GM18868 (cell line): ENCODE measurements around the gene FRMD4B.

ENCODE experiments used
- ATAC-seq: cut with Tn5 transposase; IDR thresholded peaks from one replicate; pipeline ENCODE4 v1.9.1; 2021; ENCODE audit warnings: mild to moderate bottlenecking, moderate library complexity; ENCODE audit not compliant: unreplicated experiment

FRMD4B gene

GRCh38 chr3:69210068-69210730, 175.7 kb downstream of the FRMD4B start:
- ATAC-seq = no peak

GRCh38 chr3:69209413-69209812, 176.5 kb downstream of the FRMD4B start:
- no peak for ATAC-seq

GRCh38 chr3:69207031-69207430, 178.9 kb downstream of the FRMD4B start:
- ATAC-seq = no peak

- ATAC-seq = no peak
These were observed 180.5 kb downstream of the FRMD4B start for GRCh38 chr3:69205385-69205784.

- ATAC-seq = peak; percentile 87
These were observed 181.5 kb downstream of the FRMD4B start for GRCh38 chr3:69204315-69204957.

- peak; percentile 3 for ATAC-seq
These were observed 182.1 kb downstream of the FRMD4B start for GRCh38 chr3:69203631-69204314.

GRCh38 chr3:69201658-69202057, 184.2 kb downstream of the FRMD4B start:
- no peak for ATAC-seq

GRCh38 chr3:69200384-69201068, 185.4 kb downstream of the FRMD4B start:
- ATAC-seq = peak; percentile 20

GRCh38 chr3:69199942-69200341, 185.9 kb downstream of the FRMD4B start:
- ATAC-seq = no peak

- no peak for ATAC-seq
These were observed 187.9 kb downstream of the FRMD4B start for GRCh38 chr3:69197922-69198530.

- ATAC-seq = no peak
These were observed 188.4 kb downstream of the FRMD4B start for GRCh38 chr3:69197455-69197854.

GRCh38 chr3:69196876-69197275, 189.0 kb downstream of the FRMD4B start:
- no peak for ATAC-seq

- no peak for ATAC-seq
These were observed 191.3 kb downstream of the FRMD4B start for GRCh38 chr3:69194431-69195165.

- no peak for ATAC-seq
These were observed 192.1 kb downstream of the FRMD4B start for GRCh38 chr3:69193749-69194148.

GRCh38 chr3:69191516-69191915, 194.4 kb downstream of the FRMD4B start:
- no peak for ATAC-seq

- ATAC-seq = no peak
These were observed 196.4 kb downstream of the FRMD4B start for GRCh38 chr3:69189487-69189886.

- no peak for ATAC-seq
These were observed 199.3 kb downstream of the FRMD4B start for GRCh38 chr3:69186575-69187093.

GRCh38 chr3:69182588-69183316, 203.1 kb downstream of the FRMD4B start:
- no peak for ATAC-seq

GRCh38 chr3:69181592-69182211, 204.2 kb downstream of the FRMD4B start:
- no peak for ATAC-seq
